Spinal cord (tissue), 10 donors: ENCODE results near the gene INPP4B. TPM values are rescaled to one million over a fixed set of nuclear protein-coding genes. Genes with fewer than 3 reads are reported as not detected.
A peak's percentile ranks its signal among the peaks of the same experiment; 100 is the strongest.

Experiments used
- DNase-seq, 6 donors: peaks; one replicate each; pipeline versions ENCODE4 v3.0.0 to v3.0.0-alpha.2; 2013 to 2015; ENCODE audit warnings: low spot score in 6 of 6, low read depth in 4 of 6
- H3K27ac ChIP-seq: one replicate; pipeline ENCODE4 v1.5.1; 2013; ENCODE audit warnings: low read depth, low read length, control low read depth
- H3K27me3 ChIP-seq: one replicate; pipeline ENCODE4 v1.6.1; 2013; ENCODE audit warnings: low read length; ENCODE audit not compliant: control insufficient read depth, insufficient read depth
- H3K36me3 ChIP-seq: one replicate; pipeline ENCODE4 v1.6.1; 2013; ENCODE audit warnings: low read length; ENCODE audit not compliant: control insufficient read depth, insufficient read depth
- H3K4me1 ChIP-seq: one replicate; pipeline ENCODE4 v1.6.1; 2013; ENCODE audit warnings: low read length; ENCODE audit not compliant: control insufficient read depth, insufficient read depth
- H3K4me3 ChIP-seq: one replicate; pipeline ENCODE4 v1.5.1; 2013; ENCODE audit warnings: low read depth, low read length, control low read depth
- H3K9me3 ChIP-seq: one replicate; pipeline ENCODE4 v1.6.1; 2013; ENCODE audit warnings: low read length; ENCODE audit not compliant: control insufficient read depth, insufficient read depth
- WGBS: methylation state at CpG from one replicate; pipeline ENCODE4 v1.1.5; 2013; ENCODE audit warnings: missing lambda C conversion rate; ENCODE audit not compliant: insufficient coverage; 5-methylcytosine and 5-hydroxymethylcytosine counted together
- polyA plus RNA-seq, 2 donors: library from polyadenylated mRNA; unstranded; fragments of 120-200 nt; gene quantifications; one replicate each; pipeline ENCODE4 v1.2.1, GENCODE V29; 2013; ENCODE audit not compliant: insufficient read length in 2 of 2
- total RNA-seq, 2 donors: library from RNA; depleted of rRNA in 1 of 2; stranded (reverse); fragments of 120-200 nt in 1 of 2; fragments of >200 nt in 1 of 2; gene quantifications; one replicate each; pipeline versions ENCODE4 v1.2.3 to v1.2.4, GENCODE V29; 2013 to 2014
- donor health status: healthy.

The INPP4B gene
- total and polyA plus RNA-seq, 4 donors = 5.7 to 29.4 (median 14.5) TPM

DNA sequence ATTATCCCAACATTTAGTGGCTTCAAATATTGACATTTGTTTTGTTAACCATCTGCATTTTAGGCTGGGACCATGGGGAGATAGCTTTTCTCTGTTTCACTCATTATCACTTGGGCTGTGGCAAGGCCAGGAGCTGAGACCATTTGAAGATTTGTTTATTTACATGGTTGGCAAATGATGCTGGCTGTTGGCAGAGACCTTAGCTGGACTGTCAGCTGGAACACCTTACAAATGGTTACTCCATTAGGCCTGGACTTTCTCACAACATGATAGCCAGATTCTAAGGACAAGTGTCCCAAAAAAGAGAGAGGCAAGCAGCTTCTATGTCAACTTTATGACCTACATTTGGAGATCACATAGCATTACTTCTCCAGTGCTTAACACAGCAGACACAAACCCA, 130.4 kb downstream of the INPP4B start:
- H3K4me1 ChIP-seq = no peaks in the 10 kb centered on the region
- H3K36me3 ChIP-seq = no peaks in the 10 kb centered on the region
- no peak overlapping the region for H3K4me3 ChIP-seq
- H3K27me3 ChIP-seq = no peaks in the 10 kb centered on the region
- no peaks in the 10 kb centered on the region for H3K9me3 ChIP-seq
- peak in 1 of 6 donors; percentile 3 for DNase-seq
- H3K27ac ChIP-seq = no peak overlapping the region

DNA sequence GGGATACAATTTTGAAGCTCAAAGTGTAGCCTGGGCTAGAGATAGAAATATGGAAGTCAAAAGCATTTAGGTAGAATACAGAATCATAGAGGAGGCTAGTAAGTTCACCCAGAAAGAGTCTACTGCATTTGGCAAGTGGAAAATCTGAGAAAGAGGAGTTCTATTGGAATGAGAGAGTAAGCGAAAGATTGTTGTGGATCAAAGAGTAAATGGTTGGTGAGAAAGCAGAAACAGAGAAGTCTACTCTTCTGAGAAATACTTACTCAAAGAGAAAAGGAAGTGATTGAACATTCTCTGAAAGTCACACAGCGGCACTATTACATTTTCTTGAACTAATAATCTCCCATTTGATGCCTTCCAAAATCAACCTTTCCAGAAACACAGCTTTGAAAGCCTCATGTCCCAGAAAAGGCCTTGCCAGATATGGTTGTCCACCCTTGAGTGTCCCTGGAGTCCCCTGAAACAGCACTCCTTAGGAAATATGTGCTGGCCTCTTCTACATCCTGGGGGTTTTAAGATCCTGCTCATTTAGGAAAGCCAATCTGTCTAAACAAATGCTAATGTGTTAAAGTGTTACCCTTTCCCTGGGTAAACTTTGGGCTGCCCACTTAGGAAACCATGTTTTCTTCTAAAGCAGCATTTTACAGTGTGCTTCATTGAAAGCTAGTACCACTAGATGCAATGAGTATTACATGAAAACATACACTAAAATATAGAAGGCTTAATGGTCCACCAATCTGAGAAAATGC, 132.6 kb downstream of the INPP4B start:
- H3K9me3 ChIP-seq = no peaks in the 10 kb centered on the region
- no peaks in the 10 kb centered on the region for H3K36me3 ChIP-seq
- H3K27me3 ChIP-seq = no peaks in the 10 kb centered on the region
- H3K27ac ChIP-seq = no peak overlapping the region
- H3K4me1 ChIP-seq = no peaks in the 10 kb centered on the region
- no CpG with 5 or more reads among the region's 2 CpGs for WGBS
- no peak overlapping the region for H3K4me3 ChIP-seq
- DNase-seq = no peak

DNA sequence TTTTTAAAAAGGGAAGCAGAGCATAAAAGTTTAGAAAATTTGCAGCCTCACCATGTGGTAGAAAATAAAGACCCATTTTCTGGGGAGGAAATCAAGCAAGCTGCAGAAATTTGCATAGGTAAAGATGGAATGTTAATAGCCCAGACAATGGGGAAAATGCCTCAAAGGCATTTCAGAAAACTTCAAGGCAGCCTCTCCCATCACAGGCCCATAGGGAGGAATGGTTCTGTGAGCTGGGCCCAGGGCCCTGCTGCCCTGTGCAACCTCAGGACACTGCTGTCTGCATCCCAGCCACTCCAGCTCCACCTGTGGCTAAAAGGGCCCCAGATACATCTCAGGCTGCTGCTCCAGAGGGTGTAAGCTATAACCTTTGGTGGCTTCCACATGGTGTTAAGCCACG, 137.9 kb downstream of the INPP4B start:
- WGBS = 88% methylated on average over 1 of the region's 1 CpG
- no peaks in the 10 kb centered on the region for H3K36me3 ChIP-seq
- H3K27me3 ChIP-seq = no peaks in the 10 kb centered on the region
- peaks cover 2% of the 10 kb centered on the region for H3K9me3 ChIP-seq
- no peaks in the 10 kb centered on the region for H3K4me1 ChIP-seq
- no peak overlapping the region for H3K4me3 ChIP-seq
- DNase-seq = no peak
- no peak overlapping the region for H3K27ac ChIP-seq

DNA sequence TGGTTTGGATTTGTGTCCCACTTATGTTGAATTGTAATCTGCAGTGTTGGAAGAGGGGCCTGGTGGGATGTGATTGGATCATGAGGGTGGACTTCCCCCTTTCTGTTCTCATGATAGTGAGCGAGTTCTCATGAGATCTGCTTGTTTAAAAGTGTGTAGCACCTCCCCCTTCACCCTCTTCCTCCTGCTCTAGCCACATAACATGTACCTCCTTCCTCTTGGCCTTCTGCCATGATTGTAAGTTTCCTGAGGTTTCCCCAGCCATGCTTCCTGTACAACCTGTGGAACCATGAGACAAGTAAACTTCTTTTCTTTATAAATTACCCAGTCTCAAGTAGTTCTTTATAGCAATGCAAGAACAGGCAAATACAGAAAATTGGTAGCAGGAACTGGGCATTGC, 138.7 kb downstream of the INPP4B start:
- Histone ChIP-seq H3K36me3 (no peaks in the 10 kb centered on the region), H3K9me3 (peaks cover 2% of the 10 kb centered on the region), H3K4me3 (no peak overlapping the region), H3K27ac (no peak overlapping the region), H3K4me1 (no peaks in the 10 kb centered on the region), H3K27me3 (no peaks in the 10 kb centered on the region)
- WGBS = no CpG with 5 or more reads among the region's 1 CpG
- DNase-seq = no peak

DNA sequence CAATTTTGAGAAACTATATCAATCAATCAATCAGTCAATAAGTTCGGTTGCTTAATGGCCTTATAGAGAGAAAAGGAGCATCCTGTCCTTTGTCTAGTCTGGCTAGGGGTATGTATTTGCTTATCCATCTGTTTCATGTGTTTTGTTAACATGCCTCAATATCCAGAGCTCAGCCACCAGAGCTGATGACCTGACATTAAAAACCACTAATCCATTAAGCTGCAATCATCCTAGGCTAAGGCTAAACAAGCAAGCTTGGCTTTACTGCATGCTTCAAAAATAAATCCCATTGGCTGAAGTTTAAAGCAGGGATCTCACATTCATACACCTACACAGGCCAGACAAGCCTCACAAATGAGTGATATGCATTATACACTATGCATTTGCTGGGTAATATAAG, 139.7 kb downstream of the INPP4B start:
- Histone ChIP-seq H3K36me3 (no peaks in the 10 kb centered on the region), H3K27ac (no peak overlapping the region)
- WGBS = no CpG with 5 or more reads among the region's 1 CpG

DNA sequence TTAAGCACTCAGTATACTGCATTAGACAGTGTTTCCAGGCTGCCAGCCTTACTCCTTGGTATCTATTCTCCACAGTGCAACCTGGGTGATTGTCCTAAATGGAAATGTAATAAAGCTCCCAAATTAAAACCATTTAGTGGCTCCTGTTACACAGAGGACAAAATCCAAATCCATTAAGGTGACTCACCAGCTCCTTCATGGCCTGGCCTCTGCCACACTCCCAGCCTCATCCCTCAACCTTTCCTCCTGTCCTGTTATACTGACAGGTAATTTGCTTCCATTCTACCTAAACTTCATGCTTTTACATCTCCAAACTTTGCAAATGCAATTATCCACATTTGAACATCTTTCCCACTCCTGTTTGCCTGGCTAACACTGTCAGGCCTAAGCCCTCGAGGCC, 140.3 kb downstream of the INPP4B start:
- DNase-seq = no peak
- no peaks in the 10 kb centered on the region for H3K4me1 ChIP-seq
- no peaks in the 10 kb centered on the region for H3K27me3 ChIP-seq
- no peak overlapping the region for H3K27ac ChIP-seq
- no peaks in the 10 kb centered on the region for H3K36me3 ChIP-seq
- peaks cover 2% of the 10 kb centered on the region for H3K9me3 ChIP-seq
- WGBS = no CpG with 5 or more reads among the region's 1 CpG
- no peak overlapping the region for H3K4me3 ChIP-seq

More for the DNA sequence above, 139.7 kb downstream of the INPP4B start:
- H3K4me1 ChIP-seq = no peaks in the 10 kb centered on the region
- H3K27me3 ChIP-seq = no peaks in the 10 kb centered on the region
- no peak for DNase-seq
- no peak overlapping the region for H3K4me3 ChIP-seq
- H3K9me3 ChIP-seq = peaks cover 2% of the 10 kb centered on the region

DNA sequence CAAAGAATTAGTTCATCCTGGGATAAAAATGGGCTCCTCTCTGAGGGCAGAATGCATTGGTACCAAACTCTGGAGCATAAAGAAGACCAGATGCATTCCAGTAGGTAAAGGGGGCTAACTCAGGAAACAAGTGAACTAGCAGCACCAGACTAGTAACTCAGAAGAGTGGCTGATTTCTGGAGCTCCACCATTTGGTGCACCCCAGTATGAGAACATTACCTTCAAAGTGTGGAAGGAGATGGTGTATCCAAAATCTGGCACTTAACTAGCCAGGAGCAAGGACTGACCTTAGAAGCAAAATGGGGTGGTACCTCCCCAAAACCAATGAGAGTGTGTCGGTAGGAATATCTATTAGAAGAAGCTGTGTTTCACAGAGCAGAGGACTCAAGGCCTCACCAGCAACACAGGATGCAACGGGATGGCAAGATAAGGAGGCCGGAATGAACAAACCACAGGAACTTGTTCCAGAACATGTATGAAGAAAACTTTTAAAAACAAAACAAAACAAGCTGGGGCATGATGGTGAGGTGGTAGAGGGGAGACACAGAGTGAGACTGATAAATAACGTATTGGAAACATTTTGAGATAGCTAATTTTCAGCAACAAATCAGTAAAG, 142.3 kb downstream of the INPP4B start:
- Histone ChIP-seq H3K27ac (no peak overlapping the region), H3K36me3 (no peaks in the 10 kb centered on the region), H3K27me3 (no peaks in the 10 kb centered on the region), H3K4me3 (no peak overlapping the region), H3K9me3 (peaks cover 2% of the 10 kb centered on the region), H3K4me1 (no peaks in the 10 kb centered on the region)
- DNase-seq = no peak
- WGBS = no CpG with 5 or more reads among the region's 4 CpGs

DNA sequence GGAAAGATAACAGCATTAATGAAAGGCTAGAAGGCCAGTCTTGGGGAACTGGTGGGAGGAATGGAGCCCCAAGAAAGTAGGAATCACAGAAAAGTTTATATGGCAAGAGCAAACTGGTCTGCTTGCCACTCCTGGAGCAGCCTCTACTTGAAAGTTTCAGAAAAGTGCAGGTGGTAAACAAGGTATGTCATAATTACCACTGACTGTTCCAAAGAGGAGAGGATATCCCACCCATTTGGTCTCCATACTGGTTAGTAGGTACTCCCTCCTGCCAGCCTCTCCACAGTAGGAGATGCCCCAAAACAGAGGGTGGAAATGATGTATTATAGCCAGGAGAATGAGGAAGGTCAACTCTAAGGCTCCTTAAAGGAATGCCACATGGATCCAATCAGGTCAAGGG, 145.1 kb downstream of the INPP4B start:
- Histone ChIP-seq H3K27me3 (no peaks in the 10 kb centered on the region), H3K9me3 (no peaks in the 10 kb centered on the region), H3K27ac (no peak overlapping the region), H3K4me1 (no peaks in the 10 kb centered on the region), H3K36me3 (no peaks in the 10 kb centered on the region), H3K4me3 (no peak overlapping the region)
- DNase-seq = no peak

DNA sequence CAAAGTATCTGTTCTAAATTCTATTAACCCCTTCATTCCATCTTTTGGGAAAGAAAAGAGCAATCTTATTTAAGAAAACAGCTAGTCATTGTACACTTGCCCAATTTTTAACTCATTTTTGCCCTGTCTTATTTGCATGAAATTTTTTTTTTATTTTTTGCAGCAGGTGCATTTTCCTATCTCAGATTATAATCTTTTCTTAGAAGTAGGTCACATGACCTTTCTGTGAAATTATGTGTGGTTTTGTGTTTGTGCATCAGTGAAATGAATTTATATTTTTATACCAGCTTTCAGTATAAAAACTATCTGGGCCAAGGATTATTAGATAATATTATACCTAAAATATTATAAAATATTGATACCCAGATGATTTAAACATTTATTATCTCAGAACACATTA, 145.6 kb downstream of the INPP4B start:
- no peak overlapping the region for H3K4me3 ChIP-seq

DNA sequence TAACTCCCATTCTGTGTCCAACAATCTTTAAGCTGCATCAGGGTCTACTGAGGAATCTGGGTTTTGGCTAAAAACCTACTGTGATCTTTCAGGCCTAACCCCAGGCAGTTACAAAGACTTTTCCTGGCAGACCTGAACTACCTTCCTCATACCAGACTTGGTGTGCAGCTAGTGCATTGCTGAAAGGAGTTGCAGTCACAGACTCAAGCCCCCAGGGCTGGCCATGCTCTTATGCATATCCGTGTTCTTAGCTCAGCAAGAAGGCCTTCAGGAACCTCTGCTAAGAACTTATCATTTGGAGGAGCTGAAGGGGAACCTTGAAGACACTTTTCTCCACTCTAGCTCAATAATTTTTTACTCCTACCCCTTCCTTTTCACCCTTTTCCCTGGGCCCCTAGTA, 147.5 kb downstream of the INPP4B start:
- no peak overlapping the region for H3K27ac ChIP-seq
- H3K4me1 ChIP-seq = no peaks in the 10 kb centered on the region
- no peak overlapping the region for H3K4me3 ChIP-seq
- H3K36me3 ChIP-seq = no peaks in the 10 kb centered on the region
- no peaks in the 10 kb centered on the region for H3K9me3 ChIP-seq
- no CpG with 5 or more reads among the region's 1 CpG for WGBS
- DNase-seq = no peak
- no peaks in the 10 kb centered on the region for H3K27me3 ChIP-seq

More for the DNA sequence above, 145.6 kb downstream of the INPP4B start:
- H3K4me1 ChIP-seq = no peaks in the 10 kb centered on the region
- no peaks in the 10 kb centered on the region for H3K9me3 ChIP-seq
- DNase-seq = no peak
- no peaks in the 10 kb centered on the region for H3K27me3 ChIP-seq
- H3K27ac ChIP-seq = no peak overlapping the region
- no peaks in the 10 kb centered on the region for H3K36me3 ChIP-seq
